Fibroblast of mammary gland (primary cell): ENCODE results near the gene ASB9.

ENCODE experiments used
- DNase-seq: peaks from one replicate; pipeline ENCODE4 v3.0.0-alpha.2; 2010; ENCODE audit warnings: low read depth
- H3K4me3 ChIP-seq: 2 replicates; pipeline ENCODE4 v1.5.1; 2011; ENCODE audit warnings: low read depth, mild to moderate bottlenecking, low read length, moderate library complexity; ENCODE audit not compliant: control insufficient read depth
- TF ChIP-seq, protein P1 (sequence below): conservative IDR thresholded peaks from 2 replicates; pipeline ENCODE4 v1.5.1; 2011; ENCODE audit warnings: low read depth, low read length, inconsistent platforms; ENCODE audit not compliant: control insufficient read depth, insufficient read depth

ASB9 gene

DNA sequence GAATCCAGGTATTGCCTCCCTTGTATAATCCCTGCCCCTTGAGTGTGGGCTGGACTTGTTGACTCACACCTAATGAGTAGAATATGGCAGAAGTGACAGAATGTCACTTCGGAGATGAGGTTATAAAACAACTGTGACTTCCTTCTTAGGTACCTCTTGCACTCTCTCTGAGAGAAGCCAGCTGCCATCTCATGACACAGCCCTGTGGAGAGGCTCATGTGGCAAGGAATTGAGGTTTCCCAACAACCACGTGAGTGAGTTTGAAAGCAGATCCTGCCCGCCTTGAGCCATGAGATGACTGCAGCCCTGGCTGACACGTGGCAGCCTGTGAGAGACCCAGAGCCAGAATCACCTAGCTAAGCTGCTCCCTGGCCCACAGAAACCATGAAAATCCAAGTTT lies 32.0 kb upstream of the ASB9 start:
- peak; percentile 40 for DNase-seq
- TF ChIP-seq, protein P1, sequence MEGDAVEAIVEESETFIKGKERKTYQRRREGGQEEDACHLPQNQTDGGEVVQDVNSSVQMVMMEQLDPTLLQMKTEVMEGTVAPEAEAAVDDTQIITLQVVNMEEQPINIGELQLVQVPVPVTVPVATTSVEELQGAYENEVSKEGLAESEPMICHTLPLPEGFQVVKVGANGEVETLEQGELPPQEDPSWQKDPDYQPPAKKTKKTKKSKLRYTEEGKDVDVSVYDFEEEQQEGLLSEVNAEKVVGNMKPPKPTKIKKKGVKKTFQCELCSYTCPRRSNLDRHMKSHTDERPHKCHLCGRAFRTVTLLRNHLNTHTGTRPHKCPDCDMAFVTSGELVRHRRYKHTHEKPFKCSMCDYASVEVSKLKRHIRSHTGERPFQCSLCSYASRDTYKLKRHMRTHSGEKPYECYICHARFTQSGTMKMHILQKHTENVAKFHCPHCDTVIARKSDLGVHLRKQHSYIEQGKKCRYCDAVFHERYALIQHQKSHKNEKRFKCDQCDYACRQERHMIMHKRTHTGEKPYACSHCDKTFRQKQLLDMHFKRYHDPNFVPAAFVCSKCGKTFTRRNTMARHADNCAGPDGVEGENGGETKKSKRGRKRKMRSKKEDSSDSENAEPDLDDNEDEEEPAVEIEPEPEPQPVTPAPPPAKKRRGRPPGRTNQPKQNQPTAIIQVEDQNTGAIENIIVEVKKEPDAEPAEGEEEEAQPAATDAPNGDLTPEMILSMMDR = no peak
- no peak overlapping the region for H3K4me3 ChIP-seq

DNA sequence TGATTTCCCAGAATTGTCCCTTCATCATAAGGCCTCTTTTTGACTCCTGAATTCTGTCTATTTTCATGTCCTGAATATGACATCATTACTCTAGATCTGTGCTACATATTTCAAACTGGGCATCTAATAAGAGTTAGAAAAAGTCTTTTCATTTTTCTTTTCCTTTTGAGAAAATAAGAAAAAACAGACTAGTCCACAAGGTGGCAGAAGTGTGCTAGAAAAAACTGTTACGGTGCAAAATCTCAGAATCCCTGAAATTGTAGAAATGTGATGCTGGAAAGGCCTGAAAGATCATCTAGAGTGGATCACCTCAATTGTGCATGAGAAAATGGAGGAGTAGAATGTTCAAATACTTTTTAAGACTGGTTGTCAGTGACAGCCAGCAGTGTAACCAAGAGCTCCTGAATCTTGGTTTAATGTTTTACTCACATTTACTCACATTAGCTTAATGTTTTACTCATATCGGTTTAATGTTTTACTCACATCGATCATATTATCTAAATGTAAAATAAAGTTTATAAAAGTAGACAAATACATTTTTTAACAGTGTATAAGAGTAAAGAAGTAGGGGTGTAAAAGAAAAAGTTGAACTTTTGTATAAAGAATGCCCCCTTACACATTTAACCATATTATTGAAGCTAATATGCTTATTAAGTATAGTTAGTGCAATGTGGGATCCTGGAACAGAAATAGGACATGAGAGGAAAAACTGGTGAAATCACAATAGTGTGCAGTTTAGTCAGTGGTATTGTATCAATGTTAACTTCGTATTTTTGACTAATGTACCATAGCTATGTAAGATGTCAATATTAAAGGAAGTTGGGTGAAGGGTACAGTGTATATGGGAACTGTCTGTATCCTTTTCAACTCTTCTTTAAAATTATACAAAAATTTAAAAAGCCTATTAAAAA lies 30.3 kb upstream of the ASB9 start:
- H3K4me3 ChIP-seq = no peak overlapping the region
- DNase-seq = peak; percentile 28
- TF ChIP-seq, protein P1 = peak; percentile 43

DNA sequence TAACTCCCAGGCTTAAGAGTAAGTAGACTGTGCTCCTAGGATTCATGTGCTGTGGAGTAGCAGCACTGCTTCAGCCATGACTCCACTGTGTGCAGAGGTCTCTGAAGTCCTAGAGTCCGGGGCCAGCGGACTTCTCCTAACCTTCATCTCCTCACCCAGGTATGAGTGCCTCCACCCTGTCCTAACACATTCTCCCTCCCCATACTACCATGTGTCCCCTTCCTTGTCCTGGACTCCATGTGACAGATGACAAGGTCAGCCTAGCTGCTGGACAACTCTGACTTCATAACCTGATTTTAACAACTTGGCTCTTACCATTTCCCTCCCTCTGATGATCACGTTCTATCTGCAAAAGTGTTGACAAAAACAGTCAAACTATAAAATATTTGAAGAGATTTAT lies 28.9 kb upstream of the ASB9 start:
- TF ChIP-seq, protein P1 = no peak
- DNase-seq = no peak
- no peak overlapping the region for H3K4me3 ChIP-seq

DNA sequence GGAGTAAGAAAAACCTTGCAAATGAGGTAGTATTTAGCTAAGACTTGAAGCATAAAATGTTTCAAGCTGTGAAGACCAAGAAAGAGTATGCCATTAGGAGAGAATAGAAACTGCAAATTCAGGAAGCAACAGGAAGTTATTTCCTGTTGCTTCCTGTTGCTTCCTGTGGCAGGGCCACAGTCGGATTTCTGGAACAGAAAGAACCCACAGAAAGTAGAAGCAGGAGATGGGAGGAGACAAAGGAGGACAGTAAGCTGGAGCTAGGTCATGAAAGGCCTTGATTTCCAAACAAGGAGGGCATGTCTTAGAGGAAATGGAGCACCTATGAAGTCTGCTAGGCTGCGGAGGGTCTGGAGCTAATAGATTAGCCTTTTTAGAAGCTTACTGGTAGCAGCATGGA lies 28.3 kb upstream of the ASB9 start:
- H3K4me3 ChIP-seq = no peak overlapping the region
- TF ChIP-seq, protein P1 = no peak
- no peak for DNase-seq

DNA sequence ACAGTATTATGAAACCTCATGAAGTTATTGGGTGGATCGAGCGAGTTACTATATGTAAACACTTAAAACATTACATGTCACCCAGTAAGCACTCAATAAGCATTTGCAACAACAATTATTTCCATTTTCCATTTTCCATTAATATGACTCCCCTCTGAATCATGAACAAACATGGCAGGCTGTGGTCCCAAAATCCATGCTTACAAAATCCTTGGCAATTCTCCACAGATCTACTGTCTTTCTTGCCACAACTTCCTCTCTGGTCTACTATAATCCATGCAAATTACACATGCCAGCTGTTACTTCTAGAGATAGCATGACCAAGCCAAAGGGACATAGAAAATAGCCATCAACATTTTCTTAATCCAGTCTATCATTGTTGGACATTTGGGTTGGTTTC lies 23.6 kb upstream of the ASB9 start:
- TF ChIP-seq, protein P1 = no peak
- no peak overlapping the region for H3K4me3 ChIP-seq
- DNase-seq = peak; percentile 33

DNA sequence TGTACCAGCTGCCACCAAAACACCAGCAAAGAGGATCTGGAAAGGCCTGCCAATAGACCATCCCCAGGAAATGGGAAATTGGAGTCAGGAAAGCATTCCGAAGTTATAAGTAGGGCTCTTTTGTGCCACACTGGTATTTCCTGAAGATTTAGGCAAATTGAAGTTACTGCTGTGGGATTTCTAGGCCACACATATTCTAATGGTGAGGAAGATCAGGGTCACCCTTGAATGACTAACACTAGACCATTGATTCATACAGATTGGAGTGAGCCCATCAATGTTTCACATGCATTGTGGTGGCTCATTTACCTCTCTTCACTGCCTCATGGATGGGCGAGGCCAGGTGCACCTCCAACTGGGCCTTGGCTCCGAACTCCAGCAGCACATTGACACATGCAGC lies 23.0 kb upstream of the ASB9 start:
- TF ChIP-seq, protein P1 = no peak
- DNase-seq = no peak
- H3K4me3 ChIP-seq = no peak overlapping the region
